Stimulated activated CD4-positive, alpha-beta T cell treated with anti-CD3 and anti-CD28 coated beads, Interleukin-15, amount 100 ng/mL, for 48 hours (primary cell): ENCODE data around the gene SART1.
"Not testable (repeated sequence)": the region's sequence is repeated elsewhere in the genome, so short reads cannot be mapped to it uniquely, and the experiment has no call there.

Experiments
- DNase-seq, 2 donors: peaks; one replicate each; pipeline ENCODE4 v3.0.0-alpha.2; 2020; ENCODE audit warnings: low read depth in 2 of 2

The SART1 gene

GRCh38 chr11:65934014-65934413 lies 27.5 kb upstream of the SART1 start:
- DNase-seq, result no peak

DNA sequence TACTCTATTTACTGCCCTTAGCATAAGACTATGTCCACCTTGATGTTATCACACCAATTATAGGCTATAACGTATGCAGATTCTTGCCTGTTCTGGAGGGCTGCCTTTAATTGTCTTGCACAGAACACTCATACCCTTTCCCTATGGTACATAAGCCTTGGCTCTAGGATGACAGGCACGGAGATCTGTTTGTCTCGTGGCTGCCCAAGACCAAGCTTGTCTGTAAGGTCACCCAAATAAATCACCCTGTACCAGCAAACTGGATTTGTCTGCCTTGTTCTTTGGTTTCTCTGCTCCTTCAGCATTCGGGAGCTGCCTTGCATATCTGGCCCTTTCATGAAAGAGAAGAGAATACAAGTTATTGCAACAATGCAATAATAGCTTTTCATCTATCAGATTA lies 23.8 kb upstream of the SART1 start:
- no peak for DNase-seq

GRCh38 chr11:65941720-65942310 lies 19.7 kb upstream of the SART1 start:
- DNase-seq, result no peak

DNA sequence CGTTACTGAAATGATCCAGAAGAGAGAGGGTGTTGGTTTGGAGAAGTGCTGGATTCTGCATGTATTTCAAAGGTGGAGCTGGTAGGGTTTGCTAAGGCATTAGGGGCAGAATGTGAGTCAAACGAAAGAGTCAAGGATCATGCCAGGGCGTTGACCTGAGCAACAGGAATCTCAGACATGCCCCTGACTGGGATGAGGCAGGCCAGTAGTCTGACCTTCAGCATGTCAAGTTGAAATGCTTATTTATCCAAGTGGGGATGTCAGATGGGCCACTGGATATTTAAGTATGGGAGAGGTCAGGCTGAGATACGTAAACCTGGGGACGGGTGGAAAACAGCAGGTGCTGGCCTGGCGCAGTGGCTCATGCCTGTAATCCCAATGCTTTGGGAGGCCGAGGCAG lies 19.0 kb upstream of the SART1 start:
- no peak for DNase-seq

- no peak for DNase-seq
These were observed 17.3 kb upstream of the SART1 start for GRCh38 chr11:65944191-65944590.

GRCh38 chr11:65944767-65945166 lies 16.8 kb upstream of the SART1 start:
- DNase-seq, result no peak

DNA sequence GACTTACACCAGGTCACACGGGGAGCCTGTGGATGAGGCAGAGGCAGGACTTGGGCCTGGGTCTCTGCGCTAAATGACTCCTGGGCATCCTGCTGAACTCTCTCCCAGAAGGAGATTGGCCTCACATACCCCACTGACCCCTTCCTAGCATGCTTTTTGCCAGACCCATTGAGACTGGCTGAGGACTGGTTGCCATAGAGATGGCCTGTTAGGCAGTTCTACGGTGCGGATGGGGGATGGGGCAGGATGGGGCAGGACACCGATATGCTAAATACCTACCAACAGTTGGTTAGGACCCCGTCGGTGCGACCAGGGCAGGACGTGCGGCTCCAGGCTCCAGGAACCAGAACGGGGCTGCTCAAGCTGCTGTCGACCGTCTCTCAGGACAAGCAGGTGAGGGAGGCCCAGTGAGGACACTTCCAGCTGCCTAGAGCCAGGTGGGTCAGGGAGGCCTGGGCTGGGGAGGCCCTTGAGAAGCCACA lies 16.1 kb upstream of the SART1 start, which contains the start of gene TSGA10IP:
TSGA10IP (plus strand) TSS at position 51 of the 482 bp plus-strand sequence; CDS start at position 247, 196 bp downstream.
- no peak for DNase-seq

- no peak for DNase-seq
These were observed 15.5 kb upstream of the SART1 start for GRCh38 chr11:65945941-65946558.

- DNase-seq, result no peak
These were observed 14.9 kb upstream of the SART1 start for GRCh38 chr11:65946655-65947054.

DNA sequence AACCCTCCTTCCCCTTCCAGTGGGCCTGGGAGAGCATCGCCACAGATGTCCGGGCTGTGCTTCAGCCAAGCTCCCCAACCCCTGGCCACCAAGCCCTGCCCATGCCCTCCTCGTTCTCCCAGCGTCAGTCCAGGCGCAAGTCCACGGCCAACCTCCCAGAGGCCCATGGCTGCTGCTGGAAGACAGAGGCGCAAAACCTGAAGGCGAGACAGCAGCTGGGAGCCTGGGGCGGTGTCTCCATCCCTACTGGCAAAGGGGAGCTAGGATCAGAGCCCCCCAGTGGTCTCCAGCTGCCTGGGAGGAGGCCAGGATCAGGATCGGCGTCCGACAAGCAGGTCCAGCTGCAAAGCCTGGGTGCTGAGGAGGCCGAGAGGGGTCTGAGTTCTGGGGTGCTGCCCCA lies 14.4 kb upstream of the SART1 start:
- DNase-seq, result no peak

GRCh38 chr11:65947603-65948125 lies 13.9 kb upstream of the SART1 start:
- DNase-seq, result no peak

GRCh38 chr11:65950711-65951110 lies 10.8 kb upstream of the SART1 start:
- not testable (repeated sequence) for DNase-seq

GRCh38 chr11:65951641-65952040 lies 9.9 kb upstream of the SART1 start:
- DNase-seq, result not testable (repeated sequence)

GRCh38 chr11:65952052-65952521 lies 9.4 kb upstream of the SART1 start:
- DNase-seq, result no peak

DNA sequence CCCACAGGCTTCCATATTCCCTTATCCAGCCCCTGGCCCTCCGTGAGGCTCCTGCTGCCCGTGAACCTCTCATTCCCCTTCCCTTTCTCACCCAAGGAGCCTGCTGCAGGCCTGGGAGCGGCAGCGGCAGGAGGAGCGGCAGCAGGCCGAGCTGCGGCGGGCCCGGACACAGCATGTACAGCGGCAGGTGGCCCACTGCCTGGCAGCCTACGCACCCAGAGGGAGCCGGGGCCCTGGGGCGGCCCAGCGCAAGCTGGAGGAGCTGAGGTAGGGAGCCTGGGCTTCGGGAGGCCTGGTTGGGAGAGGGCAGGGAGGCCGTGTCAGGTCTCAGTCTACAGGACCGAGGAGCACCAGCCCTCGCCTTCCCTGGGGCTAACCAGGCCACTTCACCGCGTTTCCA lies 8.1 kb upstream of the SART1 start:
- no peak for DNase-seq

DNA sequence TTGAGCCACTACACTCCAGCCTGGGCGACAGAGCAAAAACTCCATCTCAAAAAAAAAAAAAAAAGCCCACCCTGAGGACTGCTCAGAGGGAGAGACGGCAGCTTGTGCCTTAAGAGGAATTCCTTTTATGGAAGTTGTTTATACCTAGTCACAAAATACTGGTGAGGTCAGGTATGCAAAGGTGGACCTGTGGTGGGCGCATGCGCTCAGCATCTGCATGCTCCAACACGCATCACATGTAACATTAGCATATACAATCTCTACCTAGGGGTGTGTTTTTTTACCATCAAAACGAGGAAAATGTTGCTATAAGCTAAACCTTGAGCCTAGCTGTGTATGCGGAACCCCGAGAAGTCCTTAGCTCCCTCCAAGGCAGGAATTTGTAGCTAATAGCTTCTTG lies 6.8 kb upstream of the SART1 start:
- DNase-seq, result no peak

DNA sequence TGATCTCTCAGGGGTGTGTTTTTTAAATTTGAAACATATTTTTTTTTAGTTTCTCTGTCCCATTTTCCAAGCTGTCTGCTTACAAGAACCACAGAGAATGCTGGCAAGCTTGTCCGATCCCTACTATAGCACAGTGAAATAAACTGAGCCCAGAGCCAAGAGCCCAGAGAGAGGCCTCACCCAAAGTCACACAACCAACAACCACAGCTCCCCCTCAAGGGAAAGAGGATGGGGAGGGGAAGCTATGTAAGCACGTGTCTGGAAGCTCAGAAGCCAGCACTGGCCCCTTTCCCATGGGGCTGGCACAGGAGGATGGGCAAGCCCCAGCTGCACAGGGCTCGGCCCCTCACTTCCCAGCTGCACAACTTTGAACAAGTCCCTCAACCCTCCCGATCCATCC lies 3.2 kb upstream of the SART1 start:
- DNase-seq, result no peak

DNA sequence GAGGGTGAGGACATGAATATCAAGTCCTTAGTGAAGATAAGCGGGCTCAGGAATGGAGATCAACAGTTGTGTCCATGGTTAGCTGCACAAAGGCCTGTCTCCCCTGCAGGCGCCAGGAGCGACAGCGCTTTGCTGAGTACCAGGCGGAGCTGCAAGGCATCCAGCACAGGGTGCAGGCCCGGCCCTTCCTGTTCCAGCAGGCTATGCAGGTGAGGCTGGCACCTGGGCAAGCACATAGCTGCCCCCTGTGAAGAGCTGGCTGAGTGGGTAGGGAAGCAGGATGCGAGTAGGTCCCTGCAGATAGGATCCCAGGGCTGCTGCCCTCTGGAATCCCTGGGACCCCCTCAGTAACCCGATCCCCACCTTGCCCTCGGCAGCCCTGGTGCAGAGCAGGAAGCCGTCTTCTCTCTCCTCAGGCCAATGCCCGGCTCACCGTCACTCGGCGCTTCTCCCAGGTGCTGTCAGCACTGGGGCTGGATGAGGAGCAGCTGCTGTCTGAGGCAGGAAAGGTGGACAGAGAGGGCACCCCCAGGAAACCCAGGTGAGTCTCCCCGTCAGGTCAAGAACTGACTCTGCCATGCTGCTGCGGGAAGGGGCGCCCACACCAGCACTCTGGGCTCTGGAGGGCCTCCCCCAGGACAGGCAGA lies 2.6 kb upstream of the SART1 start:
- no peak for DNase-seq

DNA sequence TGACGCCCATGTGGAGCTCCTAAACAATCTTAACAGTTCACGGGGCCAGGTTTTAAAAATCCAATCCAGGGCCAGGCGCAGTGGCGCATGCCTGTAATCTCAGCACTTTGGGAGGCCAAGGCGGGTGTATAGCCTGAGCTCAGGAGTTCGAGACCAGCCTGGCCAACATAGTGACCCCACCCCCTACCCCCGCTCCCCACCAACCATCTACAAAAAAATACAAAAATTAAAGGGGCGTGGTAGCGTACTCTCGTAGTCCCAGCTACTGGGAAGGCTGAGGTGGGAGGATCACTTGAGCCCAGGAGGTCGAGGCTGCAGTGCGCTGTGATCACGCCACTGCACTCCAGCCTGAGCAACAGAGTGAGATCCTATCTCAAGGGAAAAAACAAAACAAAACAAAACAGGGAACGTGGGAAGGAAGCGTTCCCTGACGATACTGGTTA lies 689 bp upstream of the SART1 start:
- no peak for DNase-seq

DNA sequence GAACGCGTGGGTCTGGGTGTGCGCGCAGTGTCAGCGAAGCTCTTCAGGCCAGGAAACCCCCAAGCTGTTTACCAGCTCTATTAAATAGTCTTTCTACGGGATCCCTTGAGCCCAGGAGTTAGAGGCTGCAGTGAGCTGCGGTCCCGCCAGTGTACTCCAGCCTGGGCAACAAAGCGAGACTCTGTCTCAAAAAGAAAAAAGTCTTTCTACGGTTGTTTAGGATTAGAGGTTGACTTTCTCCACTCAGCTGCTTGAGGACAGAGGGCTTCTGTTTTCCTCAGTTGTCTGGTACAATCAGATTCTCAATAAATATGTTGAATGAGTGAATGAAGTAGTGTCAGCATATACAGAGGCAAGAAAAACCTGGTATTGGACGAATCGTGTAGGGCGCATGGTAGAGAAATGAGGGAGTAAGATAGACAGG lies 619 bp downstream of the SART1 start:
- no peak for DNase-seq

DNA sequence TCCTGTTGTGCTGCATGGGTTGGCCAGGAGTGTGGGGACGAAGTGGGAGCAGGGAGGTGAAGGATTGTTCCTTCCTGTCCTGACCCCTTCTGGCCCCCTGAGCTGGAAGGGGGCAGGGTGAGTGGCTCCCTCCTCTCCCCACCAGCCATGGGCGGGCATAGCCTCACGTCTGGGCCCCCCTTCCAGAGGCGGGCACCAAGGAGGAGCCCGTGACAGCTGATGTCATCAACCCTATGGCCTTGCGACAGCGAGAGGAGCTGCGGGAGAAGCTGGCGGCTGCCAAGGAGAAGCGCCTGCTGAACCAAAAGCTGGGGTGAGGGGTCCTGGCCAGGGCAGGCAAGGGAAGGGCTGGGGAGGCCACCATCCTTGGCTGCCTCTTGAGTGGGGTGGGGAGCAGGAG lies 3.4 kb downstream of the SART1 start:
- DNase-seq, result no peak

GRCh38 chr11:65965986-65966762 lies 4.6 kb downstream of the SART1 start:
- DNase-seq, result no peak
